Tibial nerve (tissue), 4 donors: ENCODE measurements around the gene SCN5A.

Experiments
- CTCF ChIP-seq, 5 experiments: fragments of 200-600 bp in 3 of 5; fragments of 450-650 bp in 2 of 5; sonication (generic) in 3 of 5; IDR thresholded peaks; one replicate each; pipeline ENCODE4 v1.5.1; 2016 to 2019; ENCODE audit warnings: antibody characterized with exemption in 5 of 5, mild to moderate bottlenecking in 3 of 5, moderate library complexity in 2 of 5
- EP300 ChIP-seq, 2 donors: sonication (generic); formaldehyde crosslinking; IDR thresholded peaks; one replicate each; pipeline ENCODE4 v1.6.1; 2017; ENCODE audit warnings: antibody characterized with exemption in 2 of 2, mild to moderate bottlenecking in 1 of 2
- POLR2A ChIP-seq, 2 donors: fragments of 450-650 bp; IDR thresholded peaks; one replicate each; pipeline ENCODE4 v1.6.1; 2017; ENCODE audit warnings: antibody characterized with exemption in 2 of 2, mild to moderate bottlenecking in 2 of 2, moderate library complexity in 2 of 2

GRCh38 chr3:38622336-38622735 is 27.2 kb downstream of the SCN5A start:
- TF ChIP-seq CTCF (IDR thresholded peaks at IDR 0.05): no peak
- no peak for TF ChIP-seq POLR2A (IDR thresholded peaks at IDR 0.05)
- TF ChIP-seq EP300 (IDR thresholded peaks at IDR 0.05): no peak
